Activated CD8-positive, alpha-beta memory T cell treated with anti-CD3 and anti-CD28 coated beads for 1 hour (primary cell): ENCODE measurements around the gene RNF141.

Experiments
- DNase-seq, 2 donors: peaks; one replicate each; pipeline ENCODE4 v3.0.0-alpha.2; 2020; ENCODE audit warnings: low read depth in 1 of 2; ENCODE audit errors: extremely low read depth in 1 of 2

Gene RNF141

GRCh38 chr11:10499874-10500601, 40.9 kb downstream of the RNF141 start:
- no peak for DNase-seq

- DNase-seq = no peak
Observed at GRCh38 chr11:10499452-10499851, 41.5 kb downstream of the RNF141 start.

GRCh38 chr11:10498426-10499250, 42.3 kb downstream of the RNF141 start:
- no peak for DNase-seq

GRCh38 chr11:10498022-10498400, 43.0 kb downstream of the RNF141 start:
- DNase-seq = no peak

- DNase-seq = no peak
Observed at GRCh38 chr11:10497371-10498021, 43.5 kb downstream of the RNF141 start.

DNA sequence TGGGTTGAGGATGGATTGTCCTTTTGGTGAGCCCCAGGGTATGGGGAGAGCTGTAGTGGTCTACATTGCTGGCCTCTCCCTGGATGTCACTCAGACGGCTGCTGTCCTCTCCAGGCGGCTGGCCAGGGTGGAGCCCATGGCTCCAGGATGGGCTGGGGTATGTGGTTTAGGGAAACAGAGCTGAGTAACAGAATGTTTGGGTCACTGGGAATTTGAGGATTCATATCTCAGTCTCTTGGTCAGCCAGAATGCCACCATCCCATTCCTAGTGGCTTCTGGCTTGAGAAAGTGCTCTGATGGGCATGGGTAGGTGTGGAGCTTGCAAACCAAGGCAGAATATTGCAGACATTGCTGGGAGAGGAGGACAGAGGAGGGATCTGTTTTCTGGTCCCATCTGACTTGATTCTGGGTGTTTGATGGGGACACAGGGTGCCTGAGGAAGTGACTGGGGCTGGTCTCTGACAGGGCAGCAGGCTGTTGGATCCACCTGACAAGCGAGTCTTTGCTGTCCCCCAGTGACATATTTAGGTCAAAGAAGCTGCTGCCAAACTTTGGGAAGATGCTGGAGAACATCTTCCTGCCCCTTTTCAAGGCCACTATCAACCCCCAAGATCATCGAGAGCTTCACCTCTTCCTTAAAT, 44.6 kb downstream of the RNF141 start:
- DNase-seq = no peak

DNA sequence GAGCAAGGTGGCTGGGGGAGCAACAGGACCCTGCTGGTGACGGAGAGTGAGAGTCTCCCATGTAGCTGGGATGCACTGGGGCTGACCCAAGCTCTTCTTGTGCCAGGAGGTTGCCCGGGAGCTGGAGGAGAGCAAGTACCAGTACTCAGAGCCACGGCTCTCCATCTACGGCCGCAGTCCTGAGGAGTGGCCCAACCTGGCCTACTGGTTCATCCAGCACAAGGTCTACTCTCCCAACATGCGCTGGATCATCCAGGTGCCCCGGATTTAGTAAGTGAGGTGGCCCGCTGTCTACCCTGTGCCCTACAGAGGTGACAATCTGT, 45.6 kb downstream of the RNF141 start:
- no peak for DNase-seq

DNA sequence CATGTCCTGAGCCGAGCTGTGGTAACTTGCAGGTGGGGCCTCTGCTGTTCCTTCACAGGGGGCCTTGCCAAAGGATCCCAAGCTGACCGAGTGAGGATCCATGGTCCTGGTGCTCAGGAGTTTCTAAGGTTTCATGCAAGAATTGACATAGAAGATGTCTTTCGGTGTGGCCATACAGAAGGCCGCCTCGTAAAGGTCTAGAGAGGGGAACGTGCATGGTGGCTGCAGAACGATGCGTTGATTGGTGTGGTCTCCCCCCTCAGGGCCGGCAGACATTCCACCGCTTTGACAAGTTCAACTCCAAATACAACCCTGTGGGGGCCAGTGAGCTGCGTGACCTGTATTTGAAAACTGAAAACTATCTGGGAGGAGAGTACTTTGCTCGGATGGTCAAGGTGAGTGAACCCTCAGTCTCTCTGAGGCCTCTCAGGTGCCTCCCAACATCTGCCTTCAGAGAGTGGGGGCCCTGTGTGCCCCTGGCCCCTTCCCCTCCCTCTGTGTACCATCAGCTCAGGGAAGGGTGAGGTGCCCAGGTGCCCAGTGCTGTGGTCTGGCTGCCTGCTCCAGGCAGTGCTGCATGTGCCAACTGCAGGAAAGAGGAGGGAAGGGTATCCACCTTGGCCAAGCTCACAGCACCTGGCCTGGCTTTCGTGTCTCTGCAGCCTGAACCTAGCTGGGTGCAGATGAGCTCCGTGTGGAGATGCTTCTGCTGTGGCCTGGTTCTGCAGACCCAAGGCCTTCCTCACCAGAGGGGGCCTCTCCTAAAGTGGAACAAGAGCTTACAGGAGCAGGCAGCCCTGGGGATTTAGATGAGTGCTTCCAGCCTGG, 46.1 kb downstream of the RNF141 start:
- DNase-seq = no peak

DNA sequence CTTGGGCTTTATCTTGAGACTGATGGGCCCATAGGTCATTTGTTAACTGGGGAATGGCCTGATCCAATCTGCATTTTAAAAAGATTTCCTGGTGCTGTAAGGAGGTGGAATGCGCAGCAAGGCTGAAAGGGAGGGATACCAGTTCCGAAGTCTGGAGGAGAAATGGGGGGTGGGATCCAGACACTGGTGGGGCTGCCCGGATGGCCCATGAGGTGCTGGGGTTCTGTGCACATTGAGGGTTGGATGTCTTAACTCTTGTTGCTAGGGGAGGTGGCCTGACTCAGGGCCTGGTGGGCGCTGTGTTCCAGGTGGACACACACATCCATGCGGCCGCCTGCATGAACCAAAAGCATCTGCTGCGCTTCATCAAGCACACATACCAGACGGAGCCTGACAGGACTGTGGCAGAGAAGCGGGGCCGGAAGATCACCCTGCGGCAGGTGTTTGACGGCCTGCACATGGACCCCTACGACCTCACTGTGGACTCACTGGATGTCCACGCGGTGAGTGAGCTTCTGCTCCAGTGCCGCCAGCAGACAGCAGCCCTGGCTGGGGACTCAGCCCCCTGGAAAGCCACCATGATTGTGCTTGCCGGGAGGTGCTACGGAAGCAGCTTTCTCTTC, 47.8 kb downstream of the RNF141 start:
- DNase-seq = no peak

- no peak for DNase-seq
Observed at GRCh38 chr11:10492084-10492483, 48.9 kb downstream of the RNF141 start.

- DNase-seq = no peak
Observed at GRCh38 chr11:10490398-10491241, 50.4 kb downstream of the RNF141 start.

DNA sequence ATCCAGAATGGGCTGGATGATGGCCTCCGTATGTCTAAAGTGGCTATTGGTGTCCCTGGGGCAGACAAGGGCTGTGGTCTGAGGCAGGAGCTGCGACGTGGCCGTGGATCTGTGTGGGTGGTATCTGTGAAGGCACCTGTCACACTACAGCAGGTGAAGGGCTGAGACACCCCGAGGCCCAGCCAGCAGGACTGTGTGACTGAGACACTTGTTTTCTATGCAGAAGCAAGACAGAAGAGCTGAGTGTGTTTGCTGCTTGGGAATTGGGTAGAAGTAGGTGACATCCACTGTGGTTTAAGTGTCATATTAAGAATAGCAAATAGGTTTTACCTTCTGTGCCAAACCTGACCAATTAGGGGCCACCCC, 51.0 kb downstream of the RNF141 start:
- no peak for DNase-seq

- no peak for DNase-seq
Observed at GRCh38 chr11:10488934-10489691, 51.9 kb downstream of the RNF141 start.

DNA sequence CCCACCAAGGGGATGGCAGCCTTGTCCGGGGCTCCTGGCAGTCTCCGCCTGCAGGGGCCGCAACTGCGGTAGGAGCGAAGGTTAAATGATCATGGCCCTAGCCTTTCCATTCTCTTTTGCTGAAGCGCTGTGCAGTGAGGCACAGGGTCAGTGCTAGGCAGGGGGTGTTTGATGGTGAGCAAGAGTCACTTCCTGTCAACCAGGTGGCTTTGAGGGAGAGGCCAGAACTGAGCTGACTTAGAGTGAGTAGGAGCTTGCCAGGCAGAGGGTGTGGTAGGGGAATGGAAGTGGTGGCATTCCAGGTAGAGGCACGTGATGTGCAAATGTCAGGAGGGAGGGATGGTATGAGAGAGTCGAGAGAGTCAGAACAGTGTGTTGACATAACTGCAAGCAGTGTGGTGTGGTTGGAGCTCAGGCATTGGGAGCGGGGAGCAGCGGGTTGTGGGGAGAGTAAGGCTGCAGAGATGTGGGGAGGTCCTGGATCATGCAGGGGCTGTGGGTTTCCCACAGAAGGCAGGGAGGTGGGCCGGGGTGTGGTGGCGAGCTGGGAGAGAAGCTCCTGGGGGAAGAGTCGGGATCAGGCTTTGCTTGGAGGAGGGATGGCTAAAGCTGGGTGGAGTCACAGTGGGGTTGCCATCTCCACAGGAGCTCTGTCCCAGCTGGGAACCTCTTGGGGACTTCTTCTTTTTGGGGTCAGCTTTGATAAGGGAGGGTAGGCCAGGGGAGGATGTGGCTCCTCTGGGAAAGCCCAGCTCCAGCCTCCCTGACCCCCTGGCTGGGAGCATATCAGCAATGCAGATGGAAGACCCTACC, 52.7 kb downstream of the RNF141 start:
- DNase-seq = no peak

GRCh38 chr11:10487002-10487647, 53.9 kb downstream of the RNF141 start:
- no peak for DNase-seq

GRCh38 chr11:10486161-10486840, 54.7 kb downstream of the RNF141 start:
- DNase-seq = no peak

DNA sequence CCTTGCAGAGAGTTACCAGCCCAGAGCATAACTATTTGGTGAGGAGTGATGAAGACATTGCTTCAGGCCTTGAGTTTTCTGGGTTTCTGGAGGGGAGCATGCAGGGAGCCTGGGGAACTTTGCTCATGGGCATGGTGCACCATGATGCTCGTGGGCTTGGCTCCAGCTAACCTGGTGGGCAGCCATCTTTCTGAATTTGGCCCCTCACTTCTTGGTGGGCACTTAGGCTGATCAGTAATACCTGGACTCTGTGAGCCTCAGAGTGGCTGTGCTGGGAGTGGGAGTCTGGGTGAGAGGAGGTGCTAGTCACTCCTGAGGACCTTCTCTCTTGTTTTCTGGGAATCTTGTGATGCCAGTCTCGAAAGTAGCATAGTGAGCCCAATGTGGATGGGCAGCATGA, 55.3 kb downstream of the RNF141 start:
- no peak for DNase-seq
